H1 (cell line): Measurements from ENCODE around the gene LPXN. TPM values are rescaled to one million over a fixed set of nuclear protein-coding genes. Genes with fewer than 3 reads are reported as not detected.

Experiments used
- CHD7 ChIP-seq: fragments of 300-600 bp; sonication (generic); IDR thresholded peaks from 2 replicates; pipeline ENCODE4 v1.7.1; 2012; ENCODE audit warnings: low read length, moderate library complexity, mild to moderate bottlenecking, inconsistent platforms; ENCODE audit not compliant: insufficient replicate concordance
- PHF8 ChIP-seq: fragments of 200-600 bp; sonication (generic); conservative IDR thresholded peaks from 2 replicates; pipeline ENCODE4 v1.7.1; 2012; ENCODE audit warnings: low read depth, mild to moderate bottlenecking, inconsistent platforms, low read length, moderate library complexity
- polyA plus RNA-seq, 7 experiments: library from polyadenylated mRNA; depleted of rRNA in 3 of 7; stranded (reverse) in 5 of 7; unstranded in 2 of 7; fragments of >200 nt in 5 of 7; fragments of 200-250 nt in 2 of 7; gene quantifications; 1 replicate in 5 of 7; 2 replicates in 1 of 7; 4 replicates in 1 of 7; pipeline versions ENCODE4 v1.2.1 to v1.2.3, GENCODE V29; 2011 to 2013; ENCODE audit warnings: missing spikeins in 2 of 7, mixed read lengths in 2 of 7
- total RNA-seq: library from RNA; stranded (reverse); fragmentation: NEBNext Ultra II Directional; extraction: Animal tissue kit (Norgen Biotek cat#: 25700); gene quantifications from 2 replicates; pipeline ENCODE4 v1.2.1, GENCODE V29; 2021

LPXN gene
- total and polyA plus RNA-seq, 2 of the 8 experiments (the other 6 are each of a cell fraction or from before 2014, with no cell fraction given) = 1.4 to 2.7 TPM

GRCh38 chr11:58582437-58582836, 6.8 kb upstream of the LPXN start (continued):
- TF ChIP-seq CHD7 (no peak), PHF8 (no peak)
